ENCODE measurements around the gene YY1. TPM values are rescaled to one million over a fixed set of nuclear protein-coding genes. Genes with fewer than 3 reads are reported as not detected.

The YY1 gene
- total RNA-seq, 1 donor from 2014 or later: 42.4 TPM

GRCh38 chr14:100327128-100327527 lies 88.2 kb downstream of the YY1 start:
- no peaks in the 10 kb centered on the region for H3K4me1 ChIP-seq
- H3K36me3 ChIP-seq: no peaks in the 10 kb centered on the region
- TF ChIP-seq CTCF (IDR thresholded peaks at IDR 0.05): no peak
- DNase-seq (ENCODE audit: low spot score in 2 of 2): no peak
- H3K27me3 ChIP-seq: no peaks in the 10 kb centered on the region
- no peaks in the 10 kb centered on the region for H3K9me3 ChIP-seq
- H3K4me3 ChIP-seq: no peak overlapping the region
- intact Hi-C loops (cut with DNase I): no loop called here
- no peak overlapping the region for H3K27ac ChIP-seq

GRCh38 chr14:100328495-100329163 lies 89.7 kb downstream of the YY1 start:
- Histone ChIP-seq H3K9me3 (no peaks in the 10 kb centered on the region), H3K4me1 (no peaks in the 10 kb centered on the region), H3K27me3 (no peaks in the 10 kb centered on the region), H3K36me3 (peaks cover 0 to 1% of the 10 kb centered on the region in 2 donors), H3K4me3 (no peak overlapping the region), H3K27ac (no peak overlapping the region)
- TF ChIP-seq CTCF (IDR thresholded peaks at IDR 0.05): no peak
- no peak for DNase-seq (ENCODE audit: low spot score in 2 of 2)
- intact Hi-C loops (cut with DNase I): no loop called here

DNA sequence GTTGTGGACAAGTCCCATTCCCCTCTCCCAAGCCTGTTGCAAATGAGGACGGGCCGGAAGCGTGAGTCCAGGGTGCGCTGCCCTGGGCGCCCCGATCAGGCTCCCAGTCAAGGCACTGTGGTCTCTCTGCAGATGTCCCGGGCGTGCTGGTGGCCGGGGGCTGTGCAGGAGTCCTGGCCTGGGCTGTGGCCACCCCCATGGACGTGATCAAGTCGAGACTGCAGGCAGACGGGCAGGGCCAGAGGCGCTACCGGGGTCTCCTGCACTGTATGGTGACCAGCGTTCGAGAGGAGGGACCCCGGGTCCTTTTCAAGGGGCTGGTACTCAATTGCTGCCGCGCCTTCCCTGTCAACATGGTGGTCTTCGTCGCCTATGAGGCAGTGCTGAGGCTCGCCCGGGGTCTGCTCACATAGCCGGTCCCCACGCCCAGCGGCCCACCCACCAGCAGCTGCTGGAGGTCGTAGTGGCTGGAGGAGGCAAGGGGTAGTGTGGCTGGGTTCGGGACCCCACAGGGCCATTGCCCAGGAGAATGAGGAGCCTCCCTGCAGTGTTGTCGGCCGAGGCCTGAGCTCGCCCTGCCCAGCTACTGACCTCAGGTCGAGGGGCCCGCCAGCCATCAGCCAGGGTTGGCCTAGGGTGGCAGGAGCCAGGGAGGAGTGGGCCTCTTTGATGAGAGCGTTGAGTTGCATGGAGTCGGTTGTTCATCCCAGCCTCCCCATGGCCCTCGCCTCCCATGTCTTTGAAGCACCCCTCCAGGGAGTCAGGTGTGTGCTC lies 90.5 kb downstream of the YY1 start:
- no peaks in the 10 kb centered on the region for H3K27me3 ChIP-seq
- no peak for TF ChIP-seq CTCF (IDR thresholded peaks at IDR 0.05)
- H3K27ac ChIP-seq: no peak overlapping the region

GRCh38 chr14:100330007-100330344 lies 91.0 kb downstream of the YY1 start:
- H3K27ac ChIP-seq: no peak overlapping the region
- H3K4me3 ChIP-seq: no peak overlapping the region
- H3K27me3 ChIP-seq: no peaks in the 10 kb centered on the region
- no peaks in the 10 kb centered on the region for H3K9me3 ChIP-seq
- intact Hi-C loops (cut with DNase I): no loop called here
- peaks cover 4 to 9% of the 10 kb centered on the region in 2 donors for H3K36me3 ChIP-seq
- H3K4me1 ChIP-seq: no peaks in the 10 kb centered on the region
- no peak for TF ChIP-seq CTCF (IDR thresholded peaks at IDR 0.05)
- DNase-seq (ENCODE audit: low spot score in 2 of 2): no peak

More for the DNA sequence above, 90.5 kb downstream of the YY1 start:
- no peaks in the 10 kb centered on the region for H3K9me3 ChIP-seq
- DNase-seq (ENCODE audit: low spot score in 2 of 2): no peak
- no peaks in the 10 kb centered on the region for H3K4me1 ChIP-seq
- intact Hi-C loops (cut with DNase I): no loop called here
- peaks cover 4% of the 10 kb centered on the region in 2 donors for H3K36me3 ChIP-seq
- no peak overlapping the region for H3K4me3 ChIP-seq

DNA sequence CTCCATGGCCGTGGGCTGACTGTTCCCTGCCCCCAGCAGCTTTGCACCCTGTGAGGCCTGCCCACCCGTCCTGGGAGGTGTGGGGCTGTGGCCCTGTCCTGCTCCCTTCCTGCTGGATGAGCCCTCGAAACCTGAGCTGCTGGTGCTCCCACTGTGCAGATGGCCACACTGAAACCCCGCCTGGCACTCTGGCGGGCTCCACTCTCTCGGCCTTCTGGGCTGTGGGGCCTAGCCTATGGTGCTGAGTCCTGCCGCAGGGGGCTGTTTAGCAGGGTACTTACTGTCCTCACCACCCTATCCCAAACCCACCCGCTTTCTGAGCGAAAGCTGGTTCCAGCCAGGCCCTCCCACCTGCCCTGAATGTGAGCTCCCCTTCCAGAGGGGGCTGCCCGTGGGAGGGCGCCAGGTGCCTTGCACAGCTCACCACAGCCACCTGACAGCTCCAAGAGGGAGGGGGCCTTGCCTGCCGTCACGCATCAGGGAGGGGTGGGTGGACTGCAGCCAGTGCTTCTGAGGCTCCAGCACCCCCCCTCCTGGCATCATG lies 91.5 kb downstream of the YY1 start:
- intact Hi-C loops (cut with DNase I): no loop called here
- DNase-seq (ENCODE audit: low spot score in 2 of 2): no peak
- Histone ChIP-seq H3K9me3 (no peaks in the 10 kb centered on the region), H3K27ac (no peak overlapping the region), H3K4me1 (no peaks in the 10 kb centered on the region), H3K4me3 (no peak overlapping the region), H3K27me3 (no peaks in the 10 kb centered on the region), H3K36me3 (peaks cover 4 to 10% of the 10 kb centered on the region in 2 donors)
- no peak for TF ChIP-seq CTCF (IDR thresholded peaks at IDR 0.05)
